Activated CD4-positive, CD25-positive, alpha-beta regulatory T cell treated with anti-CD3 and anti-CD28 coated beads, Interleukin-2, amount 50 U/mL, for 24 hours (primary cell): ENCODE measurements around the gene KRT9.
"Not testable (repeated sequence)": the region's sequence is repeated elsewhere in the genome, so short reads cannot be mapped to it uniquely, and the experiment has no call there.

Experiments
- ATAC-seq, 2 donors: fragments of 150-1000 bp; cut with Tn5 transposase; one replicate each; pipeline ENCODE4 v1.10.0; 2021; ENCODE audit warnings: mild to moderate bottlenecking in 1 of 2, moderate library complexity in 1 of 2

The KRT9 gene, protein sequence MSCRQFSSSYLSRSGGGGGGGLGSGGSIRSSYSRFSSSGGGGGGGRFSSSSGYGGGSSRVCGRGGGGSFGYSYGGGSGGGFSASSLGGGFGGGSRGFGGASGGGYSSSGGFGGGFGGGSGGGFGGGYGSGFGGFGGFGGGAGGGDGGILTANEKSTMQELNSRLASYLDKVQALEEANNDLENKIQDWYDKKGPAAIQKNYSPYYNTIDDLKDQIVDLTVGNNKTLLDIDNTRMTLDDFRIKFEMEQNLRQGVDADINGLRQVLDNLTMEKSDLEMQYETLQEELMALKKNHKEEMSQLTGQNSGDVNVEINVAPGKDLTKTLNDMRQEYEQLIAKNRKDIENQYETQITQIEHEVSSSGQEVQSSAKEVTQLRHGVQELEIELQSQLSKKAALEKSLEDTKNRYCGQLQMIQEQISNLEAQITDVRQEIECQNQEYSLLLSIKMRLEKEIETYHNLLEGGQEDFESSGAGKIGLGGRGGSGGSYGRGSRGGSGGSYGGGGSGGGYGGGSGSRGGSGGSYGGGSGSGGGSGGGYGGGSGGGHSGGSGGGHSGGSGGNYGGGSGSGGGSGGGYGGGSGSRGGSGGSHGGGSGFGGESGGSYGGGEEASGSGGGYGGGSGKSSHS

DNA sequence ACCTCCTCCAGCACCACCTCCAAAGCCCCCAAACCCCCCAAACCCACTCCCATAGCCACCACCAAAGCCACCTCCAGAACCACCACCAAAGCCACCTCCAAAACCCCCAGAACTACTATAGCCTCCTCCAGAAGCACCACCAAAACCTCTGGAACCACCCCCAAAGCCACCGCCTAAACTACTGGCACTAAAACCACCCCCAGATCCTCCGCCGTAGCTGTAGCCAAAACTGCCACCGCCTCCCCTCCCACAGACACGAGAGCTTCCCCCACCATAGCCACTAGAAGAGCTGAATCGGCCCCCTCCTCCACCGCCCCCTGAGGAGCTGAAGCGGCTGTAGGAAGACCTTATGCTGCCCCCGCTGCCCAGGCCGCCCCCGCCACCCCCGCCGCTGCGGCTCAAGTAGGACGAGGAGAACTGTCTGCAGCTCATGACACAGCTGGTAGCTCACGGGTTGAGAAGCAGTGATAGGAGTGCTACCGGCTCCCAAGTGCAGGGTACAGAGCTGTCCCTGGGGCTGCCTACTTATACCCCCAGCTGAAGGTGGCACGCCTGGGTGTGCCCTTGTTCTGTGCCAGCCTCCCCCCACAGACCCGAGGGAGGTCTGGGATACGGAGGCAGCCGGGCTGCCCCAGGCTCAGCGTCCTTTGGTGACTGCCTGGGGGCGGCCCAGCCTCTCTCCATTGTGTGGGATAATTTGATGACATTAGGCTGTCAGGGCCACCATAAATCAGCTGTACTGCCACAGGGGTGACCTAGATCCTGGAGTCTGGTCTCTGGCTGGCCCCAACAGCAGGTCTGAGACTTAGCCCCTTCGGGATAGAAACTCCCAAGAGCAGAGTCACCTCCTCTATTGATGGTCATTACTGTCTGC lies at the start of gene KRT9:
Gene KRT9, minus strand, starts transcription at position 499 of the 874 bp plus-strand sequence. Its CDS starts 67 bp downstream, at position 432.
- no peak for ATAC-seq

DNA sequence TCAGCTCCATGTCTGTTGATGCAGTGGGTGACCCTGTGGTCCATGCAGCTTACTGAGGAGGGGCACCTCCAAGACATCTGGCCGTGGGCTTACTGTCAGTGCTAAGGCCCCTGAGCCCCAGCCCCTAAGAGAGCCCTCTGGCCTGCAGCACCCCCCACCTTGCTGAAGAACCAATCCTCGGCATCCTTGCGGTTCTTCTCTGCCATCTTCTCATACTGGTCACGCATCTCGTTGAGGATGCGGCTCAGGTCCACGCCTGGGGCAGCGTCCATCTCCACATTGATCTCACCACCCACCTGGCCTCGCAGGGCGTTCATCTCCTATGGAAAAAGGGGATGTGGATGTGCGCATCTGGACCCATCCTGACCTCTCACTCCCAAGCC lies 49.6 kb upstream of the KRT9 start:
- ATAC-seq = not testable (repeated sequence)

DNA sequence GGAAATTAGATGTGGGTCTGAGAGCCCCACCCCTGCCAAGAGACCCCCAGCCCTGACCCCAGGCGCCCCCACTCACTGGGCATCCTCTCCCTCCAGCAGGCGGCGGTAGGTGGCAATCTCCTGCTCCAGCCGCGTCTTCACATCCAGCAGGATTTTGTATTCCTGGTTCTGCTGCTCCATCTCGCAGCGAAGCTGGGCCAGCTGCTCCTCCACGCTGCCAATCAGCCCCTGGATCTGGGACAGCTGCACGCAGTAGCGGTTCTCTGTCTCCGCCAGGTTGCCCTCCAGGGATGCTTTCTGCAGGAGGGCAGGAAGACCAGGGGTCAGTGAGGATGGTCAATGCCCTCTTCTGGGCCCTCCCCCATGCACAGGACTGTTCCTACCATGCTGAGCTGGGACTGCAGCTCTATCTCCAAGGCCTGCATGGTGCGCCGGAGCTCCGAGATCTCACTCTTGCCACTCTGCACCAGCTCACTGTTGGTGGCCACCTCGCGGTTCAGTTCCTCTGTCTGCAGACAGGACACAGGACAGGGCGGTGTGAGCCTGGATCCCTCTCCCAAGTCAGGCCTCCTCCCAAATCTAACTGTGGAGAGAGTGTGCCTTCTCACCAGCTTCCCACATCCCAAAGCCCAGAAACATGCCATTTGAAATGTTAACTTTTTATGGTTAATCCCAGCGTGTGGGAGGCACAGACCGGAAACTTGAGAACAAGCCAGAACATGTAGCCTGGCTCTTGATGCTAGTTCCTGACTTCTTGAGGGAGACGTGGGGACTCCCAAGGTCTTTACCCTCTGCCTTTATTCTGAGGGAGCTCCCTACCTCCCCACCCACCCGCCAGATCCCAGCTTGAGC lies 49.0 kb upstream of the KRT9 start:
- ATAC-seq = no peak

DNA sequence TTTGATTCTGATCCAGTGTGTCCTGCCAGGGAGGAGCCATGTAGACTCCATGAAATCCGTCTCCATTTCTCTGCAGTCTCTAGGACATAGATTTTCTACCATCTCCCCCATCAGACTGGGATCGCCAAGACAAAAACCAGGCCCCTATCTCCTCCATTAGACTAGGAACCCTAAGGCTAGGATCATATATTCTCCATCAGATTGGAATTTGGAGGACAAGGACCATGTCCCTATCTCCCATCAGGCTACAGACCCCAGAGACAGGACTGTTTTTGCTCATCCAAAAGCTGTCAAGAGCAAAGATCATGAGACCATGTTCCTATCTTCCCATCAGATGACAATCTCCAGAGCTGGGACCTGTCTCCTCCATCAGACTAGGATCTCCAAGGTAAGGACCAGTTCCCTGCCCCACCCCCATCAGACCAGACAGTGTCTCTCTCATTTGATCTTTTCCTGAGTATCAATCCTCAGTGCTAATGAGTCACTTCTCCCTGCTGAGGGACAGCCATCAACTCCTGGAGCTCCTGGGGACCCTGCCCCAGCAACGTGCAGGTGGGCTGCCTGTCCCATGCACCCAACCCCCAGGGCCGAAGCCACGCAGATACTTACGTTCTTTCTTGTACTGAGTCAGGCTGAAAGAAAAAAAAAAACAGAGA lies 48.2 kb upstream of the KRT9 start:
- ATAC-seq = not testable (repeated sequence)

DNA sequence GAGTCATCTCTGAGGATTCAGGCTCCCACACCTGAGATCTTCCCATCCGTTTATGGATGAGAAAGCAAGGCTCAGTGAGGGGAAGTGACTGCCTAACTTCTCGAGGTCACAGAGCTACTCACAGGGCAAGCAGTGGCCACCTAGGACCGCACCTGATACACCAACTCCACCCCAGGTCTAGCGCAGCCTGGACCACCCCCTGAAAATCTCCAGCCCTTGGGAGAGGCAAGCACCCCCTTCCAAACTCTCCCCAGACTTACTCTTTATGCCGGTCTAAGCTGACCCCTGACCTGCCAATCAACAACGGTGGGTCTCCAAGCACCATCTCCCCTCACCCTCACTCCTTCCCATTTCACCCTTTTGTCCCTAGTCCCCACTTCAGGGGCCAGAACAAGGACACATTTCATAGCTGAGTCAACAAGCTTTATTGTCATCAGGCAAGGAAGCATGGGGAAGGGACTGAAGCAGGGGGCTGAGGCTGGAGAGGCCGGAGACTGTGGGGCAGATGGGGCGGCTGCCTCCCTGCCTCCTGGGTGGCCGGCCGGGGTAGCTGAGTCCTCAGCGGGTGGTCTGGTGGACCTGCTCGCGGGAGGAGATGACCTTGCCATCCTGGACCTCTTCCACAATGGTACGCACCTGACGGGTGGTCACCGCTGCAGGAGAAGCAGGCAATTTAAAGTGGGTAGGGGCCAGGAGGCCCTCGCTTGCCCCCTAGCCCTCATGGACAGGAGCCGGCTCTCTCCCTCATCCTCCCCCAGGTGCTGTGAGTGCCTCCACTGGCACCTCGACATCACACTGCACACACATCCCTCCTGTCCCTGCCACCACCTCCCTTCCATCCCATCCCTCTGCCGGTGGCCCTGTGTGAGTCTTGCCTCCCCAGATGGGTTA lies 47.4 kb upstream of the KRT9 start:
- no peak for ATAC-seq

DNA sequence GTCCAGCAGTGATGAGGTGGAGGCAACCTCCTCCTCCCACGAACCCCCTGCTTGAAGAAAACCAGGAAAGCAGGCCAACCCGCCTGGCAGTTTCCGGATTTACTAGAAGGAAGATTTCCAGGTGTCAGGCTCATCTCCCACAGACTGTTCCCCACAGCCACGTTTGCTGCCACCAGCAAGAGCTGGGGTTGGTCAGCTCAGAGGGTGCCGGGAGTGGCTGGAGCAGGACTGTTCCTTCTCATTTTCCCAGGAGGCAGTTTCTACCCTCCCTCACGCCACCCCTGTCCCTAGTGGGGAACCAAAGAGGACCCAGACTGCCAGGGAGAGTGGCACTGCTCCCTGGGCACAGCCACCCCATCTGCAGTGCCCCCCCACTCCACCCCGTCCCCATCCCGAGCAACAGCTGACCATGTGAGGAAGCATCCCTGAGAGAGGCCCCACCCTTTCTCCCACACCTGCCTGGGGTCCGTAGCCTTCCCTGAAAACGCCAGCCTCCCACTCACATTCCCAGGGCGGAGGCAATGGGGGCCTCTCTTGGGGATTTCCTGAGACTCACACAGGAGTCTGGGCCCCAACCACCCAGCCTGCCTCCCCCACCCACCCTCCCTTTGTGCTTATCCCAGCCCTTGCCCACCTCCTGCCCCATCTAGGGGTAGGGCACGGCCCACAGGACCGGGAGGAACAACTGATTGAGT lies 46.6 kb upstream of the KRT9 start:
- no peak for ATAC-seq

DNA sequence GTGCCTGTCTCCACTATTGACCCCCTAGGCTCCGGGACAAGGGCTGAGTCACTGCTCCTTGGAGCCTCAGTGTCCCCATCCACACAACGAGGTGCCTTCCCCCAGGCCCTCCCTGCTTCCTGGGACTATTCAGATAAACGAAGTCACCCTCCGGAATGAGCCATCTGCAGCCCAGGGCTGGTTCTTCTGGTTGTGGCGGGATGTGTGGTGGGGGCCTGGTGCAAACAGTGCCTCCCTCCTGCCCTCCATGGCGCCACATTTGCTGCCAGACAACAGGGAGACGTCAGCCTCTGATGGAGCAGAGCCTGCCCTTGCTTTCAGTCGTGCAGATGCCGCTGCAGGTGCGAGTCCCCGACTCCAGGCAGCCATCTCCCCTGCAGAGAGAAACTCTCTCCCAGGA lies 45.8 kb upstream of the KRT9 start:
- no peak for ATAC-seq

DNA sequence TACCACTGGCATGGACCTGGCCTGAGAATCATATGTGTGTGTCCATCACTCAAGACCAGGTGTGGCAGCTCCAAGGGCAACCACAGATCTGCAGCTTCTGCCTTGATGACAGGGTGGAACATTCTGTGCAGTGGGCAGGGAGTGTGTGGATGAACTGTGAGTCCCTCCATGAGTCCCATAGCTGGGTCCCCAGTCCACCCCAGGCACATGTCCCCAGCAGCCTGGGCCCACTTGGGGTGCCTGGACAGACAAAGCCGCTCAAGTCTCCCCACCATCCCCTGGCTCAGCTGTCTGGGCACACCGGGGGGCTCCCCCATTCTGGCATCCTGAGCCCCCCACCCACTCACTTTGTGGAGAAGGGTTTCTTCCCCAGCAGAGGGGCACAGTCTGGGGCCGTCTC lies 45.3 kb upstream of the KRT9 start:
- no peak for ATAC-seq

DNA sequence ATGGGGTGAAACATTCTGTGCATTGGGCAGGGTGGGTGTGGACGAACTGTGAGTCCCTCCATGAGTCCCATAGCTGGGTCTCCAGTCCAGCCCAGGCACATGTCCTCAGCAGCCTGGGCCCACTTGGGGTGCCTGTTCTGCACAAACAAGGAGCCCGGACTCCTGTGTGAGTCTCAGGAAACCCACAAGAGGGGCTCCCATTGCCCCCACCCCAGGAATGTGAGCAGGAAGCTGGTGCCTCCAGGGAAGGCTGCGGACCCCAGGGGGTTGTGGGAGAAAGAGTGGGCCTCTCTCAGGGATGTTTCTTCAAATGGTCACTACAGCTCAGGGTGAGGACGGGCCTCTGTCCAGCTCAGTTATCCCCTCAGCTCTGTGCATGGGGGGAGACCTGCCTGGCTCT lies 44.6 kb upstream of the KRT9 start:
- ATAC-seq = not testable (repeated sequence)

DNA sequence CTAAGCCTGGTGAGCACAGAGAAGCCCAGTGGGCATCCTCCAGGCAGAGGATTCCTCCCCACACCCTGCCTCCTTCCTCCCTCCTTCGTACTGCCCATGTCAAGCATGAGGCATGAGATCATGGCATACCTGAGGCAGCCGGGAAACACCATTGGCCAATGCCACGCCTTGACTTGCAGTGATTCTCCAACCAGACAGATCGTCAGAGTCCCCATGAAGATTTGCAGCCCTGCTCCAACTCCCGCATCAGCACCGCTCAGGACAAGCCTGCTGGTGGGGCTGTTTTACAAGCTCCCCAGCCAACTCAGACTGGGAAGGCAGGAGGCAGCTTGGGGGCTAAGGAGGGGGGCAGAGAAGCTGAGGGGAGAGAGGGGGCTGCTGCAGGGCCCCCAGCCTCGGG lies 43.6 kb upstream of the KRT9 start:
- no peak for ATAC-seq

DNA sequence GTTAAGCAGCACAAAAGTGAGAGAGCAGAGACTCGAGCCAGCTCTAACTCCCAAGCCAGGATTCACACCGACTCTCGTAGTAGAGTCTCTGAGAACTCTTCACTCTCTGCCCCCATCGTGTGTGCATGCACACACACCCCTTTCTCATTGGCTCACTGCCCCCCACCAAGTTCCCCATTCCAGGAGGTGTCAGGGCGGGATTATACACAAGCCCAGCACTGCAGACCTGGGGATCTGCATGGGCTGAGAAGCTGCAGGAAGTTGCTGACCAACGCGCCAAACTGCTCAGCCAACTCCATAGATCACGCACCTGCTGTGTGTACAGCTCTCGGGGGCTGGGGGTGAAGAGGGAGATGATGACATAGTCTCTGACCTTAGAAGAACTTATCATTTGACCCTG lies 42.9 kb upstream of the KRT9 start:
- ATAC-seq = not testable (repeated sequence)

DNA sequence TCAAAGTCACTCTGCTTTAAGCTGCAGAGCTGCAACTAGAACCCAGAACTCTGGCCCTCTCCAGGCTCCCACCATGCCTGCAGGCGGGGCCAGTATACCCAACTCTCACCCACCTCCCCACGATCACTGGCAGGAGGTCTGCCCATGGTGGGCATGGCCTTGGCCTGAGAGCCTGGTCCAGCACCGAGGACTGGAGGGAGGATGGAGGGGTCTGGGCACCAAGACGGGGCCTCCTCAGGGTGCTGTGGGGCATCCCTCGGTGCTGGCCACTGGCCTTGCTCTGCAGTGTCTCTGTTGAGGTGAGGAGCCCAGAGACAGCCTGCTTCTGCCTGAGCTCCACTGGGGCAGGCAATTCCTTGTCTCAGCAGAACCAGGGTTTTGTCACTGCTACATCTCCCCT lies 42.2 kb upstream of the KRT9 start:
- ATAC-seq = no peak

DNA sequence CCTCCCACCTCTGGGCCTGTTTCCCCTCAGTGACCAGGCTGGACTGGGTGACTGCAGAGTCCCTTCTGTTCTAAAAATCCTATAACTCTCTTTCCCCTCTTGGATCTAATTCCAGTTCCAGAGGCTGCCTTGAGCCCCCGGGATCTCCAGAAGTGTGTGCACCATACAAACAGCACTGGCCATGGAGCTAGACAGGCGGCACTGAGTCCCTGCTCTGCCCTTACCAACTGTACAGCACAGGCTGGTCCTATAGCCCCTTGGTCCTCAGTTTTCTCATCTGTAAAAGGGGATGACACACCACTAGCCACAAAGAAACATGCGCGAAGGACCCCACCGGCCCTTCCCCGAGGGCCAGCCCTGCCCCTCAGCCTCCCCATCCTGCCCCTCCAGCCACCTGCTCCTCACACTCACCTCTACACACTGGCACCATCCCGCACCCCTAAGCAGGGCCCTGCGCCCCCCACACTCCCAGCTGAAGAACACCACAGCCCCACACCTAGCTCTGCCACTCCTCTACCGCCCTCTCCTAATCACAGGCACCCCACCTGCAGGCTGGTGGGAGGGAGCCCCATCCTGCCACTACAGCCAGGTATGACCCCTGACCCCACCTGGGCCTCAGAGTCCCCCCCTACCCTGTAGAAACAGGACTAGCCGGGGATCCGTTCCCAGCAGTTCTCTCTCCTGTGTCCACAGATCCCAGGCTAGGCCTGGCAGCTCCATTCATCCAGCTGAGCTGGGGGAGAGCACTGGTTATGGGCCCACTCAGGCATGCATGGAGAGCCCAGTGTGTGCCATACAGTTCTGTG lies 41.6 kb upstream of the KRT9 start:
- ATAC-seq = no peak

DNA sequence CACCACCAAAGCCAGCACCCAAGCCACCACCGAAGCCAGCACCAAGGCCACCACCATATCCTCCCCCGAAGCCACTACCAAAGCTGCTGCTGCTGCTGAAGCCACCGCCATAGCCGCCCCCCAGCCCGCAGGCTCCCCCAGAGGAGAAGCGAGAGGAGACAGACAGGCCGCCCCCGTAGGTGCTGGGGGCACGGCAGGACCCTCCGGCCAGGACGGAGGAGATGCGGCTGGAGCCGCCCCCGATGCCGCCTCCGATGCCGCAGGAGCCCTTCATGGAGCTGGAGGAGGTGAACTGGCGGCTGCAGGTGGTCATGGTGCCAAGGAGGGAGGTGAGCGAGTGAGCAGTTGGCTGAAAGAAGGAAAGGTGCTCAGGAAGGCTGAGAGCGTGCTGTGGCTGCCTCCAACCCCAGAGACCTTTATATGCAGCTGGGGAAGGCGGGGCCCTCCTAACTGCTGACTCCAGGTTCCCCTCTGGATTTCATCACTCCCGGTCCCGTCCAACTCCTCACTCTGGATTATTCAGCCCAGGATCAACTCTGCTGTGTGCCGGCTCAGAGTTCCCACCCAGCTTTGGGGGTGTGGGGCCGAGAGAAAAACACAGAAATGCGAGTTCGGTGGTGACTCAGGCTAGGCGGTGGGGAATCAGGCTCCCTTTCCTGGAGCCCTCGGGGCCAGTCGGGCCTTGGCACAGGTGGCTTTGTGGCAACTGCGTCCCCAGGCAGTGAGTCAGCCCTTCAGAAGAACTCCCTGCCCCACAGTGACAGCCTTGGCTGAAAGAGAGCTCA lies 40.7 kb upstream of the KRT9 start, which contains the start of gene KRT16:
Gene KRT16, minus strand, starts transcription at position 392 of the 785 bp plus-strand sequence. Its CDS starts 79 bp downstream, at position 313.
- ATAC-seq = not testable (repeated sequence)

DNA sequence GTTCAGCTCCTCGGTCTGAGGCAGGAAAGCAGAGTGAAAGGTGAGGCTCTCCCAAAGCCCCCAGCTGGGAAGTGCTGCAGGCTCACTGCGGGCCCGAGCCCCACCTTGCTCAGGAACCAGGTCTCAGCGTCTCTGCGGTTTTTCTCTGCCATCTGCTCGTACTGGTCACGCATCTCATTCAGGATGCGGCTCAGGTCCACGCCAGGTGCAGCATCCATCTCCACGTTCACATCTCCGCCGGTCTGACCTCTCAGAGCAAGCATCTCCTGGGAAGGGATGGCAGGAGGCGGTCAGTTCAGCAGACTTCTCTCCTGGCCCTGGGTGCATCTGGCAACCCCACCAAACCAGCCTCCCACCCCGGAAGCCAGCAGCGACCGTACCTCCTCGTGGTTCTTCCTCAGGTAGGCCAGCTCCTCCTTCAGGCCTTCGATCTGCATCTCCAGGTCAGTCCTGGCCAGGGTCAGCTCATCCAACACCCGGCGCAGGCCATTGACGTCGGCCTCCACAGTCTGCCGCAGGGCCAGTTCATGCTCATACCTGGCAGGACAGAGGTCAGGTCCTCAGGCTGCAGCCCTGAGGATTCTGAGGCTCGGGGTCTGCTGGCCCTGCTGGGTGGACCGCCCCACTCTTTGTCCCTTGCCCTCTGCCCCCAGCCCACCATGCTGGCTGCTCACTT lies 39.2 kb upstream of the KRT9 start:
- no peak for ATAC-seq

DNA sequence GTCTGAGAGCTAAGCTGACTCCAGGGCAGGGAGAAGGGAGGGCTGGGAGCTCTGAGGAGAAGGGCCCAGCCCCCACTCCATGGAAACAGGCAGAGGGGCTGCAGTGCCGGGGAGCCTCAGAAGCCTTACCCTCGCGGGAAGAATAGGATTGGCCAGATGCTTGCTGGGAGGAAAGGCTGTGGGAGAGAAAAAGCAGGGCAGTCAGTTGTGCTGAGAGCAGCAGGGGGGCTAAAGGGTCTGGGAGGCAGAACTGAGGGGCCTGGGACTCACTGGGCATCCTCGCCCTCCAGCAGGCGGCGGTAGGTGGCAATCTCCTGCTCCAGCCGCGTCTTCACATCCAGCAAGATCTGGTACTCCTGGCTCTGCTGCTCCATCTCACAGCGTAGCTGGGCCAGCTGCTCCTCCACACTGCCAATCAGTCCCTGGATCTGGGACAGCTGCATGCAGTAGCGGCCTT lies 38.2 kb upstream of the KRT9 start:
- ATAC-seq = not testable (repeated sequence)

DNA sequence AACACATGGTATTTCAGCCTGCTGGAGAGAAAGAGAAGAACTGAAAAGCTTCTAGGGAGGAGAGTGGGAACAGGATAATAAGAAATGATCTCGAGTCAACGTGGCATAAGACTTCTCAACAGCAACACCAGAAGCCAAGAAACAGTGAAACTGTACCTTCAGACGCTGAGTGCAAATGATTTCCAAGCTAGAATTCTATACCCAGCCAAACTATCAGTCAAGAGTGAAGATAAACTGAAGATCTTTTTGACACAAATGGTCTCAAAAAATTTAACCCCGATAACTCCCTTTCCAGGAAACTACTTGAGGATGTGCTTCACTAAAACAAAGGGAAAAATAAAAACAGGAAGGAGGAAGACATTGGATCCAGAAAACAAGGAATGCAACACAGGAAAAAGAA lies 35.1 kb upstream of the KRT9 start:
- ATAC-seq = not testable (repeated sequence)

DNA sequence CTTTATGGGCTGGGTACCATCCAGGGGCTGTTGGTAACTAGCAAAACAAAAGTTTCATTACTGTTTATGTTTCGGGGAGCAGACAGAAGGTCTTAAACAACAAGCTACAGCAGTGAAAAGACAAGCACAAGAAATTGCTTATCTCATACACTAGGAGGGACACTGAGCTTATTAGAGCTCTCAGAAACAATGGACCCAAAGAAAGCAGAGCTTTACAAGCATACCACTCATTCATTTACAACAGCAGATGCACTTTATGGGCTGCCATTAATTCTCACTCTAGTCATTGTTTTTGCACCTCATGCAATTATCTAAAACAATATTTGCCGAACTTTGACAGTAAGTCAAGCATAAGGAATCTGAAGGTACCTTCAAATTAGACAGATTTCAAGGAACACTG lies 30.7 kb upstream of the KRT9 start:
- no peak for ATAC-seq
